Medulla oblongata (tissue), 1 donor: ENCODE results near the gene TMSB15C.

Experiments
- DNase-seq: peaks from one replicate; pipeline ENCODE4 v3.0.0-alpha.2; 2015; ENCODE audit errors: extremely low spot score

Gene TMSB15C

DNA sequence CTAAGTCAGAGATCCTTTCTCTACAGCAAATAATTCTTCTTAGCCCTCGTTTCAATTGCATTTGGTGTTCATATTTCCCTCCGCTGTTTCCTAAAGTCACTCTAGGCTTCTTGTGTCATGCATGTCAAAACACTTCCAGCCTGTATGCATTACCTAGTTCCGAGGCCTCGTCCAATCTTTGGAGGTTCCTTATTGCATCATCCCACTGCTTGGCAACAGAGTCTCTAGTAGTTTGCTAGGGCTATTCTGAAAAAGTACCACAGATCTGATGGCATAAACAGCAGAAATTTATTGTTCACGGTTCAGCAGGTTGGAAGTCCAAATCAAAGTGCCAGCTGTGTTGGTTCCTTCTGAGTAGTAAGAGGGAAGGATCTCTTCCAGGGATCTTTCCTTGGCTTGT, 30.4 kb downstream of the TMSB15C start:
- DNase-seq, result no peak

GRCh38 chrX:104041003-104041402, 35.0 kb downstream of the TMSB15C start:
- no peak for DNase-seq

DNA sequence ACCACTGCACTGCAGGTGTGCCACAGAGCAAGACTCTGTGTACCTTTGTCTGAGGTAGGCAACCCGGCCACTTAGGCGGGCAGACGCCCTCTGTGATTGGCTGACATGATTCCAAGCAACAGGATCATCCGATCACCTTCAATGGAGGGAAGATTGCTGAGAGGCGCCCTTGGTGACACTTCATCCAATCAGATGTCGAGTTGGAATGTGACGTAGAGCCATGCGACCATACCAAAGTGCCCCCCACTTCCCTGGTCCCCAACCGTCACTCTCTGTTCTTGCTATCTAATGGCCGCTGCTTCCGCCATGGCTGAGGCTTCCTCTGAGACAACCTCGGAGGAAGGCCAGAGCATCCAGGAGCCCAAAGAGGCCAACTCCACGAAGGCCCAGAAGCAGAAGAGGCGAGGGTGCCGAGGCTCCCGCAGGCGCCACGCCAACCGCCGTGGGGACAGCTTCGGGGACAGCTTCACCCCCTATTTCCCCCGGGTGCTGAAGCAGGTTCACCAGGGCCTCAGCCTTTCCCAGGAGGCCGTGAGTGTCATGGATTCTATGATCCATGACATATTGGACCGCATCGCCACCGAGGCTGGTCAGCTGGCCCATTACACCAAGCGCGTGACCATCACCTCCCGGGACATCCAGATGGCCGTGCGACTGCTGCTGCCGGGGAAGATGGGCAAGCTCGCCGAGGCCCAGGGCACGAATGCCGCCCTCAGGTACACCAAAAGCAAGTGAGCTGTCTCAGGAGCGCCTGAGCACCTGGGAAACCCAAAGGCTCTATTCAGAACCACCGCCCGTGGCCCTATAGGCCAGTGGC, 36.1 kb downstream of the TMSB15C start, which contains the start of gene H2BW2:
Gene H2BW2, plus strand, starts transcription at position 268 of the 817 bp plus-strand sequence. Its CDS starts 39 bp downstream, at position 307.
- DNase-seq, result no peak
